Prostate gland (tissue), 2 donors: ENCODE results near the gene IFT22.

Experiments used
- POLR2A ChIP-seq: fragments of 450-650 bp; IDR thresholded peaks from one replicate; pipeline ENCODE4 v1.6.1; 2016; ENCODE audit warnings: antibody characterized with exemption, mild to moderate bottlenecking
- TF ChIP-seq, protein P1 (sequence below), 4 experiments: fragments of 200-600 bp in 2 of 4; fragments of 450-650 bp in 2 of 4; sonication (generic) in 2 of 4; IDR thresholded peaks; 1 replicate in 3 of 4; 2 replicates in 1 of 4; pipeline ENCODE4 v1.5.1; 2016 to 2019; ENCODE audit warnings: antibody characterized with exemption in 4 of 4, mild to moderate bottlenecking in 2 of 4, moderate library complexity in 2 of 4

- TF ChIP-seq, protein P1, sequence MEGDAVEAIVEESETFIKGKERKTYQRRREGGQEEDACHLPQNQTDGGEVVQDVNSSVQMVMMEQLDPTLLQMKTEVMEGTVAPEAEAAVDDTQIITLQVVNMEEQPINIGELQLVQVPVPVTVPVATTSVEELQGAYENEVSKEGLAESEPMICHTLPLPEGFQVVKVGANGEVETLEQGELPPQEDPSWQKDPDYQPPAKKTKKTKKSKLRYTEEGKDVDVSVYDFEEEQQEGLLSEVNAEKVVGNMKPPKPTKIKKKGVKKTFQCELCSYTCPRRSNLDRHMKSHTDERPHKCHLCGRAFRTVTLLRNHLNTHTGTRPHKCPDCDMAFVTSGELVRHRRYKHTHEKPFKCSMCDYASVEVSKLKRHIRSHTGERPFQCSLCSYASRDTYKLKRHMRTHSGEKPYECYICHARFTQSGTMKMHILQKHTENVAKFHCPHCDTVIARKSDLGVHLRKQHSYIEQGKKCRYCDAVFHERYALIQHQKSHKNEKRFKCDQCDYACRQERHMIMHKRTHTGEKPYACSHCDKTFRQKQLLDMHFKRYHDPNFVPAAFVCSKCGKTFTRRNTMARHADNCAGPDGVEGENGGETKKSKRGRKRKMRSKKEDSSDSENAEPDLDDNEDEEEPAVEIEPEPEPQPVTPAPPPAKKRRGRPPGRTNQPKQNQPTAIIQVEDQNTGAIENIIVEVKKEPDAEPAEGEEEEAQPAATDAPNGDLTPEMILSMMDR (IDR thresholded peaks at IDR 0.05) = no peak
- no peak for TF ChIP-seq POLR2A
Observed at GRCh38 chr7:101303102-101303701, 18.4 kb downstream of the IFT22 start.
